ENCODE results near the gene GGT7. TPM values are rescaled to one million over a fixed set of nuclear protein-coding genes. Genes with fewer than 3 reads are reported as not detected.
A peak's percentile ranks its signal among the peaks of the same experiment; 100 is the strongest.

The GGT7 gene
- total RNA-seq, 4 donors from 2014 or later = 3.6 to 14.9 (median 11.9) TPM

- Histone ChIP-seq H3K9me3 (no peaks in the 10 kb centered on the region), H3K27ac (peak overlapping the region in 1 of 4 donors; percentile 60), H3K4me1 (peaks cover 0 to 55% (median 4%) of the 10 kb centered on the region in 3 donors), H3K27me3 (no peaks in the 10 kb centered on the region), H3K36me3 (no peaks in the 10 kb centered on the region), H3K4me3 (no peak overlapping the region)
- TF ChIP-seq, protein P1, sequence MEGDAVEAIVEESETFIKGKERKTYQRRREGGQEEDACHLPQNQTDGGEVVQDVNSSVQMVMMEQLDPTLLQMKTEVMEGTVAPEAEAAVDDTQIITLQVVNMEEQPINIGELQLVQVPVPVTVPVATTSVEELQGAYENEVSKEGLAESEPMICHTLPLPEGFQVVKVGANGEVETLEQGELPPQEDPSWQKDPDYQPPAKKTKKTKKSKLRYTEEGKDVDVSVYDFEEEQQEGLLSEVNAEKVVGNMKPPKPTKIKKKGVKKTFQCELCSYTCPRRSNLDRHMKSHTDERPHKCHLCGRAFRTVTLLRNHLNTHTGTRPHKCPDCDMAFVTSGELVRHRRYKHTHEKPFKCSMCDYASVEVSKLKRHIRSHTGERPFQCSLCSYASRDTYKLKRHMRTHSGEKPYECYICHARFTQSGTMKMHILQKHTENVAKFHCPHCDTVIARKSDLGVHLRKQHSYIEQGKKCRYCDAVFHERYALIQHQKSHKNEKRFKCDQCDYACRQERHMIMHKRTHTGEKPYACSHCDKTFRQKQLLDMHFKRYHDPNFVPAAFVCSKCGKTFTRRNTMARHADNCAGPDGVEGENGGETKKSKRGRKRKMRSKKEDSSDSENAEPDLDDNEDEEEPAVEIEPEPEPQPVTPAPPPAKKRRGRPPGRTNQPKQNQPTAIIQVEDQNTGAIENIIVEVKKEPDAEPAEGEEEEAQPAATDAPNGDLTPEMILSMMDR (IDR thresholded peaks at IDR 0.05) = no peak
- TF ChIP-seq POLR2AphosphoS5 (IDR thresholded peaks at IDR 0.05) = no peak
- no peak for TF ChIP-seq POLR2A (IDR thresholded peaks at IDR 0.05)
- no peak for TF ChIP-seq EP300 (IDR thresholded peaks at IDR 0.05)
- 62 to 85% methylated on average over 2 of the region's 2 CpGs for WGBS, 2 donors (ENCODE audit: low coverage in 1 of 2)
- ATAC-seq = no peak
These were observed 18.8 kb upstream of the GGT7 start for GRCh38 chr20:34891166-34892062.

- TF ChIP-seq POLR2AphosphoS5 (IDR thresholded peaks at IDR 0.05) (no peak), POLR2A (IDR thresholded peaks at IDR 0.05) (no peak), EP300 (IDR thresholded peaks at IDR 0.05) (no peak)
- TF ChIP-seq, protein P1 (IDR thresholded peaks at IDR 0.05) = no peak
- Histone ChIP-seq H3K9me3 (no peaks in the 10 kb centered on the region), H3K36me3 (peaks cover 0 to 25% of the 10 kb centered on the region in 2 donors), H3K4me1 (peaks cover 0 to 33% (median 4%) of the 10 kb centered on the region in 3 donors), H3K27me3 (no peaks in the 10 kb centered on the region), H3K4me3 (no peak overlapping the region), H3K27ac (no peak overlapping the region)
- 80 to 83% methylated on average over 1 of the region's 1 CpG for WGBS, 2 donors (ENCODE audit: low coverage in 1 of 2)
- ATAC-seq = no peak
These were observed 15.8 kb upstream of the GGT7 start for GRCh38 chr20:34888468-34888867.

GRCh38 chr20:34887023-34887422 lies 14.4 kb upstream of the GGT7 start:
- H3K27ac ChIP-seq = peak overlapping the region in 2 of 4 donors; percentile 31 to 45
- no peak overlapping the region for H3K4me3 ChIP-seq
- no peak for ATAC-seq
- peaks cover 0 to 35% of the 10 kb centered on the region in 2 donors for H3K36me3 ChIP-seq
- H3K9me3 ChIP-seq = no peaks in the 10 kb centered on the region
- peaks cover 0 to 36% (median 4%) of the 10 kb centered on the region in 3 donors for H3K4me1 ChIP-seq
- 13 to 22% methylated on average over 3 of the region's 3 CpGs for WGBS, 2 donors (ENCODE audit: low coverage in 1 of 2)
- no peaks in the 10 kb centered on the region for H3K27me3 ChIP-seq
- no peak for TF ChIP-seq POLR2AphosphoS5 (IDR thresholded peaks at IDR 0.05)
- TF ChIP-seq EP300 (IDR thresholded peaks at IDR 0.05) = no peak
- no peak for TF ChIP-seq POLR2A (IDR thresholded peaks at IDR 0.05)
- TF ChIP-seq, protein P1 (IDR thresholded peaks at IDR 0.05) = no peak

DNA sequence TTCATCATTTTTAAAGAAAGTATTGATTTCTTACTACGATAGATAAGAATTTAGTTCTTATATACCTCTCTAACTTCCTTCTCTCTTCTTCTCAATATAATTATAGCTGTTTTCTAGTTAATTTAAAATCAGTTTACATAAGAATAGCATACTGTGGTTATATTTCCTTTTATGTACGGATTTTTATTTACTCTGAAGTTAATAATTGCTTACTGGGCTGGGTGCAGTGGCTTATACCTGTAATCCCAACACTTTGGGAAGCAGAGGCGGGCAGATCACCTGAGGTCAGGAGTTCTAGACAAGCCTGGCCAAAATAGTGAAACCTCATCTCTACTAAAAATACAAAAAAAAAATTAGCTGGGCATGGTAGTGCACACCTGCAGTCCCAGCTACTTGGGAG lies 13.5 kb upstream of the GGT7 start:
- Histone ChIP-seq H3K4me1 (peaks cover 0 to 28% (median 4%) of the 10 kb centered on the region in 3 donors), H3K27ac (peak overlapping the region in 1 of 4 donors; percentile 45), H3K9me3 (no peaks in the 10 kb centered on the region), H3K4me3 (no peak overlapping the region), H3K36me3 (peaks cover 0 to 35% of the 10 kb centered on the region in 2 donors), H3K27me3 (no peaks in the 10 kb centered on the region)
- TF ChIP-seq POLR2A (IDR thresholded peaks at IDR 0.05) (no peak), EP300 (IDR thresholded peaks at IDR 0.05) (no peak), POLR2AphosphoS5 (IDR thresholded peaks at IDR 0.05) (no peak)
- TF ChIP-seq, protein P1 (IDR thresholded peaks at IDR 0.05) = no peak
- 91 to 100% methylated on average over 2 to 3 of the region's 3 CpGs for WGBS, 2 donors (ENCODE audit: low coverage in 1 of 2)
- no peak for ATAC-seq
